A549 treated with Mapracorat at 1 μM for 4 hours (cell line): Measurements from ENCODE around the gene KRTAP20-2. TPM values are rescaled to one million over a fixed set of nuclear protein-coding genes. Genes with fewer than 3 reads are reported as not detected.

Experiments used
- total RNA-seq: library from RNA; stranded (reverse); fragments of 200-300 nt; extraction: Qiagen RNA extraction; gene quantifications from 5 replicates; pipeline ENCODE4 v1.2.3, GENCODE V29; 2022

The KRTAP20-2 gene
- not detected in 5 replicates for total RNA-seq

GRCh38 chr21:30634906-30635305 lies at the start of gene KRTAP20-2:
Gene KRTAP20-2 (plus strand): TSS chr21:30635206. CDS start chr21:30635264, 58 bp downstream.

GRCh38 chr21:30590297-30590696 lies 44.7 kb upstream of the KRTAP20-2 start, which contains the start of gene KRTAP22-2:
Gene KRTAP22-2 (minus strand): TSS chr21:30590397.

GRCh38 chr21:30592140-30592539 lies 42.9 kb upstream of the KRTAP20-2 start, which contains the start of gene KRTAP6-3:
Gene KRTAP6-3 (plus strand): TSS chr21:30592440. CDS start chr21:30592446, 6 bp downstream.

GRCh38 chr21:30598802-30599201 lies 36.2 kb upstream of the KRTAP20-2 start, which contains the start of gene KRTAP6-2:
Gene KRTAP6-2 (minus strand): TSS chr21:30598902. CDS start chr21:30598874, 28 bp downstream.

GRCh38 chr21:30600787-30601186 lies 34.2 kb upstream of the KRTAP20-2 start, which contains the start of gene KRTAP22-1:
Gene KRTAP22-1 (plus strand): TSS chr21:30601087.

GRCh38 chr21:30613836-30614235 lies 21.2 kb upstream of the KRTAP20-2 start, which contains the start of gene KRTAP6-1:
Gene KRTAP6-1 (minus strand): TSS chr21:30613930. CDS start chr21:30613904, 26 bp downstream.

GRCh38 chr21:30616125-30616524 lies 18.9 kb upstream of the KRTAP20-2 start, which contains the start of gene KRTAP20-1:
Gene KRTAP20-1 (plus strand): TSS chr21:30616425. CDS start chr21:30616455, 30 bp downstream.

GRCh38 chr21:30620522-30620921 lies 14.5 kb upstream of the KRTAP20-2 start, which contains the start of gene KRTAP20-4:
Gene KRTAP20-4 (plus strand): TSS chr21:30620627.

GRCh38 chr21:30642564-30642963 lies 7.6 kb downstream of the KRTAP20-2 start, which contains the start of gene KRTAP20-3:
Gene KRTAP20-3 (plus strand): TSS chr21:30642864.

Other genes starting within 250 kb of the KRTAP20-2 start
- not detected in 5 replicates for gene KRTAP13-1, start 239.2 kb upstream of the KRTAP20-2 start, total RNA-seq
- not detected in 5 replicates for gene KRTAP13-3, start 209.3 kb upstream of the KRTAP20-2 start, total RNA-seq
- not detected in 5 replicates for gene KRTAP13-4, start 205.0 kb upstream of the KRTAP20-2 start, total RNA-seq
- gene KRTAP15-1, start 194.9 kb upstream of the KRTAP20-2 start, total RNA-seq = not detected in 5 replicates
- not detected in 5 replicates for gene KRTAP19-1, start 154.8 kb upstream of the KRTAP20-2 start, total RNA-seq
- gene KRTAP19-2, start 147.8 kb upstream of the KRTAP20-2 start, total RNA-seq = not detected in 5 replicates
- not detected in 5 replicates for gene KRTAP19-3, start 143.2 kb upstream of the KRTAP20-2 start, total RNA-seq
- gene KRTAP19-4, start 138.0 kb upstream of the KRTAP20-2 start, total RNA-seq = not detected in 5 replicates
- not detected in 5 replicates for gene KRTAP19-5, start 133.1 kb upstream of the KRTAP20-2 start, total RNA-seq
- gene KRTAP19-6, start 93.3 kb upstream of the KRTAP20-2 start, total RNA-seq = not detected in 5 replicates
- not detected in 5 replicates for gene KRTAP19-7, start 73.9 kb upstream of the KRTAP20-2 start, total RNA-seq
- gene KRTAP22-2, start 44.8 kb upstream of the KRTAP20-2 start, total RNA-seq = not detected in 5 replicates
- gene KRTAP6-3, start 42.8 kb upstream of the KRTAP20-2 start, total RNA-seq = not detected in 5 replicates
- not detected in 5 replicates for gene KRTAP6-2, start 36.3 kb upstream of the KRTAP20-2 start, total RNA-seq
- gene KRTAP22-1, start 34.1 kb upstream of the KRTAP20-2 start, total RNA-seq = not detected in 5 replicates
- not detected in 5 replicates for gene KRTAP6-1, start 21.3 kb upstream of the KRTAP20-2 start, total RNA-seq
- gene KRTAP20-1, start 18.8 kb upstream of the KRTAP20-2 start, total RNA-seq = not detected in 5 replicates
- not detected in 5 replicates for gene KRTAP20-4, start 14.6 kb upstream of the KRTAP20-2 start, total RNA-seq
- gene KRTAP20-3, start 7.7 kb downstream of the KRTAP20-2 start, total RNA-seq = not detected in 5 replicates
- gene KRTAP21-3, start 83.6 kb downstream of the KRTAP20-2 start, total RNA-seq = not detected in 5 replicates
- gene KRTAP21-2, start 112.1 kb downstream of the KRTAP20-2 start, total RNA-seq = not detected in 5 replicates
- not detected in 5 replicates for gene KRTAP21-1, start 120.2 kb downstream of the KRTAP20-2 start, total RNA-seq
- gene KRTAP8-1, start 178.1 kb downstream of the KRTAP20-2 start, total RNA-seq = not detected in 5 replicates
- gene KRTAP7-1, start 194.6 kb downstream of the KRTAP20-2 start, total RNA-seq = not detected in 5 replicates
- not detected in 5 replicates for gene KRTAP11-1, start 246.4 kb downstream of the KRTAP20-2 start, total RNA-seq